HCT116 (cell line): ENCODE data around the gene MGRN1. TPM values are rescaled to one million over a fixed set of nuclear protein-coding genes. Genes with fewer than 3 reads are reported as not detected.

ENCODE experiments used
- ATAC-seq: fragments of 200-7000 bp; cut with Tn5 transposase; 2 replicates; pipeline ENCODE4 v1.9.1; 2020; ENCODE audit warnings: mild to moderate bottlenecking, moderate library complexity
- BruUV-seq: library from RNA; stranded (reverse); fragments of 400-500 nt; replicated peaks from 2 replicates; lab custom pipeline; 2021; lab: Mats Ljungman, UMichigan
- CTCF ChIA-PET: fragments of 300-600 bp; sonication (Branson Sonifier 250); formaldehyde crosslinking; loops from one replicate; lab custom pipeline; 2021; ENCODE audit warnings: antibody characterized with exemption; lab: Charles Lee
- POLR2A ChIA-PET: fragments of 300-600, 350-600 bp; sonication (Branson Sonifier 250); formaldehyde crosslinking; loops from one replicate; lab custom pipeline; 2021; ENCODE audit warnings: antibody characterized with exemption; lab: Charles Lee
- RAD21 ChIA-PET, 2 experiments: fragments of 300-600 bp; sonication (Branson Sonifier 250); formaldehyde crosslinking; loops; one replicate each; lab custom pipeline; 2023; ENCODE audit warnings: low total read pairs in 2 of 2; ENCODE audit not compliant: uncharacterized antibody in 2 of 2, unreplicated experiment in 2 of 2, low non-redundant PET in 1 of 2; lab: Charles Lee
- DNase-seq: peaks from one replicate; pipeline ENCODE4 v3.0.0-alpha.2; 2010; ENCODE audit warnings: low read depth, low spot score
- H2AFZ ChIP-seq: fragments of 200-600 bp; shearing (Covaris generic), sonication (generic); 2 replicates; pipeline ENCODE4 v1.6.1; 2017; ENCODE audit warnings: low read depth, mixed run types, mixed read lengths, antibody characterized with exemption, low read length; ENCODE audit not compliant: poor library complexity, severe bottlenecking
- H3K27ac ChIP-seq: 2 replicates; pipeline ENCODE4 v1.5.1; 2012; ENCODE audit warnings: low read depth, low read length
- H3K27me3 ChIP-seq: fragments of 200-600 bp; sonication (generic); 2 replicates; pipeline ENCODE4 v1.6.1; 2016; ENCODE audit warnings: mixed run types, low read length, mixed read lengths; ENCODE audit not compliant: insufficient read depth
- H3K36me3 ChIP-seq, 2 experiments: fragments of 200-500 bp in 1 of 2; fragments of 200-600 bp in 1 of 2; sonication (Bioruptor generic) in 1 of 2; sonication (generic) in 1 of 2; 2 replicates each; pipeline versions ENCODE4 v1.5.1 to v1.6.1; 2014 to 2016; ENCODE audit warnings: low read length in 2 of 2, inconsistent platforms in 1 of 2, mixed read lengths in 1 of 2, mixed run types in 1 of 2; ENCODE audit not compliant: insufficient read depth in 2 of 2, control insufficient read depth in 1 of 2
- H3K4me1 ChIP-seq, 2 experiments: fragments of 200-600 bp in 1 of 2; sonication (generic) in 1 of 2; 2 replicates each; pipeline versions ENCODE4 v1.5.1 to v1.6.1; 2012 to 2017; ENCODE audit warnings: low read length in 2 of 2, inconsistent platforms in 1 of 2, mild to moderate bottlenecking in 1 of 2, mixed read lengths in 1 of 2, mixed run types in 1 of 2, moderate library complexity in 1 of 2; ENCODE audit not compliant: insufficient read depth in 2 of 2, control insufficient read depth in 1 of 2
- H3K4me2 ChIP-seq: fragments of 200-600 bp; sonication (generic); 2 replicates; pipeline ENCODE4 v1.6.1; 2017; ENCODE audit warnings: mixed run types, low read length, mixed read lengths
- H3K4me3 ChIP-seq, 2 experiments: fragments of 200-600 bp in 1 of 2; sonication (generic) in 1 of 2; replicated peaks in 1 of 2; 2 replicates each; pipeline ENCODE4 v1.5.1; 2011 to 2016; ENCODE audit warnings: low read length in 2 of 2, control low read depth in 1 of 2, low read depth in 1 of 2, mild to moderate bottlenecking in 1 of 2, mixed read lengths in 1 of 2, mixed run types in 1 of 2
- H3K79me2 ChIP-seq: fragments of 200-600 bp; sonication (generic); 2 replicates; pipeline ENCODE4 v1.6.1; 2017; ENCODE audit warnings: mild to moderate bottlenecking, mixed run types, low read length, moderate library complexity, mixed read lengths; ENCODE audit not compliant: insufficient read depth
- H3K9ac ChIP-seq: fragments of 200-600 bp; sonication (generic); 2 replicates; pipeline ENCODE4 v1.6.1; 2016; ENCODE audit warnings: low read length, mixed read lengths
- H3K9me2 ChIP-seq: fragments of 200-600 bp; sonication (generic), shearing (Covaris generic); 2 replicates; pipeline ENCODE4 v1.6.1; 2017; ENCODE audit warnings: mixed run types, mild to moderate bottlenecking, moderate library complexity; ENCODE audit not compliant: insufficient read depth
- H3K9me3 ChIP-seq, 2 experiments: fragments of 200-500 bp in 1 of 2; fragments of 200-600 bp in 1 of 2; sonication (Bioruptor generic) in 1 of 2; sonication (generic) in 1 of 2; 2 replicates each; pipeline ENCODE4 v1.6.1; 2014 to 2017; ENCODE audit warnings: low read length in 2 of 2, mixed read lengths in 2 of 2, inconsistent platforms in 1 of 2, low read depth in 1 of 2, mild to moderate bottlenecking in 1 of 2, mixed run types in 1 of 2, moderate library complexity in 1 of 2; ENCODE audit not compliant: control insufficient read depth in 1 of 2, insufficient read depth in 1 of 2
- H4K20me1 ChIP-seq: fragments of 200-600 bp; sonication (generic), shearing (Covaris generic); 2 replicates; pipeline ENCODE4 v1.6.1; 2017; ENCODE audit warnings: mixed run types, mild to moderate bottlenecking, moderate library complexity; ENCODE audit not compliant: insufficient read depth
- ATF3 ChIP-seq: IDR thresholded peaks from 2 replicates; pipeline ENCODE4 v1.6.1; 2012
- CBX3 ChIP-seq: IDR thresholded peaks from 2 replicates; pipeline ENCODE4 v1.6.1; 2012; ENCODE audit warnings: low read depth
- CEBPB ChIP-seq: IDR thresholded peaks from 2 replicates; pipeline ENCODE4 v1.6.1; 2012; ENCODE audit warnings: low read depth
- CTCF ChIP-seq, 3 experiments: fragments of 200-600 bp in 1 of 3; sonication (generic) in 1 of 3; IDR thresholded peaks in 2 of 3; conservative IDR thresholded peaks in 1 of 3; 2 replicates each; pipeline ENCODE4 v1.5.1; 2012 to 2017; ENCODE audit warnings: low read depth in 2 of 3, low read length in 2 of 3, antibody characterized with exemption in 1 of 3, borderline replicate concordance in 1 of 3, control low read depth in 1 of 3, mild to moderate bottlenecking in 1 of 3, mixed read lengths in 1 of 3, mixed run types in 1 of 3, moderate library complexity in 1 of 3; ENCODE audit not compliant: insufficient read depth in 1 of 3
- EGR1 ChIP-seq: IDR thresholded peaks from 2 replicates; pipeline ENCODE4 v1.6.1; 2012; ENCODE audit warnings: low read depth
- EZH2 ChIP-seq: fragments of 200-600 bp; sonication (generic); IDR thresholded peaks from 2 replicates; pipeline ENCODE4 v1.6.1; 2017; ENCODE audit warnings: antibody characterized with exemption, mixed run types
- EZH2phosphoT487 ChIP-seq: fragments of 200-600 bp; IDR thresholded peaks from 2 replicates; pipeline ENCODE4 v1.6.1; 2018; ENCODE audit warnings: antibody characterized with exemption, borderline replicate concordance
- FOSL1 ChIP-seq: IDR thresholded peaks from 2 replicates; pipeline ENCODE4 v1.6.1; 2012; ENCODE audit warnings: low read depth
- JUND ChIP-seq: IDR thresholded peaks from 2 replicates; pipeline ENCODE4 v1.6.1; 2012
- POLR2A ChIP-seq: IDR thresholded peaks from 2 replicates; pipeline ENCODE4 v1.7.0; 2011; ENCODE audit warnings: borderline replicate concordance; ENCODE audit not compliant: insufficient read depth, insufficient read length; ENCODE audit errors: extremely low read depth
- RAD21 ChIP-seq: IDR thresholded peaks from 2 replicates; pipeline ENCODE4 v1.6.1; 2012; ENCODE audit warnings: low read depth, mild to moderate bottlenecking
- REST ChIP-seq: IDR thresholded peaks from 2 replicates; pipeline ENCODE4 v1.6.1; 2012; ENCODE audit warnings: low read depth
- SIN3A ChIP-seq: IDR thresholded peaks from 2 replicates; pipeline ENCODE4 v1.6.1; 2012; ENCODE audit warnings: low read depth
- SRF ChIP-seq: IDR thresholded peaks from 2 replicates; pipeline ENCODE4 v1.6.1; 2012; ENCODE audit warnings: low read depth
- TCF7L2 ChIP-seq: IDR thresholded peaks from 2 replicates; pipeline ENCODE4 v1.7.0; 2011; ENCODE audit warnings: borderline replicate concordance, inconsistent platforms; ENCODE audit not compliant: insufficient read depth, insufficient read length; ENCODE audit errors: extremely low read depth
- ZFX ChIP-seq: fragments of 450-650 bp; IDR thresholded peaks from 2 replicates; pipeline ENCODE4 v1.6.1; 2017
- intact Hi-C: fragments of 100-400 bp; cut with micrococcal nuclease; formaldehyde crosslinking; loops from 2 replicates; pipeline ENCODE4 v1.10.0; 2022
- total RNA-seq: library from RNA; stranded (reverse); gene quantifications from one replicate; pipeline ENCODE4 v1.2.1, GENCODE V29; 2021; ENCODE audit not compliant: unreplicated experiment

MGRN1 gene
- total RNA-seq, 1 experiment from 2014 or later, result 50.6 TPM

GRCh38 chr16:4678596-4678995, 54.0 kb downstream of the MGRN1 start:
- Histone ChIP-seq H3K4me3 (no peak overlapping the region), H3K9ac (no peak overlapping the region), H3K9me2 (no peaks in the 10 kb centered on the region), H4K20me1 (no peaks in the 10 kb centered on the region)
- TF ChIP-seq TCF7L2, result no peak
- TF ChIP-seq POLR2A, result no peak
- no peak for TF ChIP-seq CEBPB
- no peak for TF ChIP-seq EGR1
- no peak for TF ChIP-seq SIN3A
- no peak for TF ChIP-seq FOSL1
- TF ChIP-seq JUND, result no peak
- TF ChIP-seq SRF, result no peak
- no peak for TF ChIP-seq ZFX
- no peak for TF ChIP-seq CTCF (IDR thresholded peaks at IDR 0.05 in 2 of 3, conservative IDR thresholded peaks at IDR 0.05 in 1 of 3; ENCODE audit: borderline replicate concordance in 1 of 3, insufficient read depth in 1 of 3, low read depth in 2 of 3, low read length in 2 of 3)
- no peak for TF ChIP-seq EZH2phosphoT487
- no peak for TF ChIP-seq RAD21
- no peak for TF ChIP-seq ATF3
- TF ChIP-seq REST, result no peak
- TF ChIP-seq EZH2, result no peak
- no peak for TF ChIP-seq CBX3
- TF ChIP-seq, all 23 proteins: peak for 0
- Histone ChIP-seq H3K4me2 (no peak overlapping the region), H3K27me3 (no peaks in the 10 kb centered on the region), H3K27ac (no peak overlapping the region), H2AFZ (no peak overlapping the region), H3K9me3 (no peaks in the 10 kb centered on the region), H3K36me3 (peaks cover 0 to 3% of the 10 kb centered on the region in 2 experiments; a peak in 1 of 4 replicates), H3K79me2 (no peaks in the 10 kb centered on the region), H3K4me1 (no peaks in the 10 kb centered on the region)
- DNase-seq, result no peak
- ChIA-PET POLR2A (no interaction called here), CTCF (no interaction called here), RAD21 (no interaction called here)
- no TSS peak for BruUV-seq
- ATAC-seq, result no peak
- intact Hi-C loops, result no loop called here
